GM13977 (cell line): ENCODE measurements around the gene DERL3.

Experiments
- DNase-seq: peaks from one replicate; pipeline ENCODE4 v3.0.0; 2012; ENCODE audit warnings: low spot score
- CTCF ChIP-seq: IDR thresholded peaks from 2 replicates; pipeline ENCODE4 v1.5.1; 2012; ENCODE audit warnings: mild to moderate bottlenecking, control low read depth; ENCODE audit not compliant: insufficient read depth; ENCODE audit errors: extremely low read depth, missing control alignments
- in situ Hi-C: fragments of 300-500 bp; cut with MboI; formaldehyde crosslinking; loops from one replicate; pipeline ENCODE4 v1.12.0; 2022; ENCODE audit warnings: low sequenced_read_pairs, low pct_unique_long_range_greater_than_20kb, mixed read lengths, inconsistent platforms; ENCODE audit not compliant: unreplicated experiment

The DERL3 gene

GRCh38 chr22:23838681-23839468 is at the start of gene DERL3:
DERL3 (minus strand) TSS chr22:23839006; CDS start chr22:23838987, 19 bp downstream.
- DNase-seq: peak; percentile 98
- TF ChIP-seq CTCF: no peak
- in situ Hi-C loops: no loop called here

- no peak for TF ChIP-seq CTCF
- no peak for DNase-seq
- in situ Hi-C loops: no loop called here
These were observed 45.3 kb upstream of the DERL3 start for GRCh38 chr22:23884140-23884539.

GRCh38 chr22:23883658-23884057 is 44.9 kb upstream of the DERL3 start:
- no peak for DNase-seq
- in situ Hi-C loops: no loop called here
- TF ChIP-seq CTCF: no peak

- in situ Hi-C loops: no loop called here
These were observed 43.6 kb upstream of the DERL3 start for GRCh38 chr22:23882370-23882769.

GRCh38 chr22:23878219-23878618 is 39.4 kb upstream of the DERL3 start:
- no peak for DNase-seq
- in situ Hi-C loops: no loop called here
- no peak for TF ChIP-seq CTCF

More at GRCh38 chr22:23882370-23882769, 43.6 kb upstream of the DERL3 start:
- TF ChIP-seq CTCF: no peak
- no peak for DNase-seq

- TF ChIP-seq CTCF: no peak
- no peak for DNase-seq
- in situ Hi-C loops: no loop called here
These were observed 38.8 kb upstream of the DERL3 start for GRCh38 chr22:23877566-23877965.
